Measurements from ENCODE around the gene LCE2A.

- TF ChIP-seq, protein P1, sequence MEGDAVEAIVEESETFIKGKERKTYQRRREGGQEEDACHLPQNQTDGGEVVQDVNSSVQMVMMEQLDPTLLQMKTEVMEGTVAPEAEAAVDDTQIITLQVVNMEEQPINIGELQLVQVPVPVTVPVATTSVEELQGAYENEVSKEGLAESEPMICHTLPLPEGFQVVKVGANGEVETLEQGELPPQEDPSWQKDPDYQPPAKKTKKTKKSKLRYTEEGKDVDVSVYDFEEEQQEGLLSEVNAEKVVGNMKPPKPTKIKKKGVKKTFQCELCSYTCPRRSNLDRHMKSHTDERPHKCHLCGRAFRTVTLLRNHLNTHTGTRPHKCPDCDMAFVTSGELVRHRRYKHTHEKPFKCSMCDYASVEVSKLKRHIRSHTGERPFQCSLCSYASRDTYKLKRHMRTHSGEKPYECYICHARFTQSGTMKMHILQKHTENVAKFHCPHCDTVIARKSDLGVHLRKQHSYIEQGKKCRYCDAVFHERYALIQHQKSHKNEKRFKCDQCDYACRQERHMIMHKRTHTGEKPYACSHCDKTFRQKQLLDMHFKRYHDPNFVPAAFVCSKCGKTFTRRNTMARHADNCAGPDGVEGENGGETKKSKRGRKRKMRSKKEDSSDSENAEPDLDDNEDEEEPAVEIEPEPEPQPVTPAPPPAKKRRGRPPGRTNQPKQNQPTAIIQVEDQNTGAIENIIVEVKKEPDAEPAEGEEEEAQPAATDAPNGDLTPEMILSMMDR (conservative IDR thresholded peaks at IDR 0.05), result no peak
- no peak for TF ChIP-seq ZFX (IDR thresholded peaks at IDR 0.05)
Observed at GRCh38 chr1:152658649-152659048, 39.5 kb upstream of the LCE2A start.

Measured in C4-2B (cell line).